AG09309 (cell line): ENCODE data around the gene LIMCH1.

ENCODE experiments used
- DNase-seq: peaks from one replicate; pipeline ENCODE4 v3.0.0-alpha.2; 2010; ENCODE audit warnings: low read depth
- H3K4me3 ChIP-seq: 2 replicates; pipeline ENCODE4 v1.5.1; 2011; ENCODE audit warnings: mild to moderate bottlenecking, low read depth, low read length, moderate library complexity; ENCODE audit not compliant: control insufficient read depth
- TF ChIP-seq, protein P1 (sequence below): IDR thresholded peaks from 2 replicates; pipeline ENCODE4 v1.5.1; 2011; ENCODE audit warnings: mild to moderate bottlenecking, low read depth, low read length, inconsistent platforms; ENCODE audit not compliant: insufficient read depth, control insufficient read depth; ENCODE audit errors: missing control alignments

LIMCH1 gene

DNA sequence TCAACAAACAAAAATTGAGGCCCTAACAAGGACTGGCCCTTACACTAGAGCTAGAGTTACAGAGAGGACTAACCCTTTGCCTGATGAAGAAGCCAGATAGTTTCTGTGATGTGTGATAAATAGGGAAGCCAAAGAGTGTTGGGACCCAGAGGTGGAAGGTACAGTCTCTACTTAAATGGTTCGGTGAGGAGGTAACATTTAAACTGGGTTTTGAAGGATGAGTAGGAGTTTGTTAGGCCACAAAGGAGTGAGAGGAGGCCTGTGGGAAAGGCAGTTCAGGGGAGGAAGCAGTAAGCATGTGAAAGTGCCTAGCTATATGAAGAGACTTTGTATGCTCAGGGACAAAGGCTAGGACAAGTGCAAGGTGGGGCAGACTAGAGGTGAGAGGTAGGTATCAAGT, 23.8 kb upstream of the LIMCH1 start:
- TF ChIP-seq, protein P1, sequence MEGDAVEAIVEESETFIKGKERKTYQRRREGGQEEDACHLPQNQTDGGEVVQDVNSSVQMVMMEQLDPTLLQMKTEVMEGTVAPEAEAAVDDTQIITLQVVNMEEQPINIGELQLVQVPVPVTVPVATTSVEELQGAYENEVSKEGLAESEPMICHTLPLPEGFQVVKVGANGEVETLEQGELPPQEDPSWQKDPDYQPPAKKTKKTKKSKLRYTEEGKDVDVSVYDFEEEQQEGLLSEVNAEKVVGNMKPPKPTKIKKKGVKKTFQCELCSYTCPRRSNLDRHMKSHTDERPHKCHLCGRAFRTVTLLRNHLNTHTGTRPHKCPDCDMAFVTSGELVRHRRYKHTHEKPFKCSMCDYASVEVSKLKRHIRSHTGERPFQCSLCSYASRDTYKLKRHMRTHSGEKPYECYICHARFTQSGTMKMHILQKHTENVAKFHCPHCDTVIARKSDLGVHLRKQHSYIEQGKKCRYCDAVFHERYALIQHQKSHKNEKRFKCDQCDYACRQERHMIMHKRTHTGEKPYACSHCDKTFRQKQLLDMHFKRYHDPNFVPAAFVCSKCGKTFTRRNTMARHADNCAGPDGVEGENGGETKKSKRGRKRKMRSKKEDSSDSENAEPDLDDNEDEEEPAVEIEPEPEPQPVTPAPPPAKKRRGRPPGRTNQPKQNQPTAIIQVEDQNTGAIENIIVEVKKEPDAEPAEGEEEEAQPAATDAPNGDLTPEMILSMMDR = no peak
- no peak for DNase-seq

DNA sequence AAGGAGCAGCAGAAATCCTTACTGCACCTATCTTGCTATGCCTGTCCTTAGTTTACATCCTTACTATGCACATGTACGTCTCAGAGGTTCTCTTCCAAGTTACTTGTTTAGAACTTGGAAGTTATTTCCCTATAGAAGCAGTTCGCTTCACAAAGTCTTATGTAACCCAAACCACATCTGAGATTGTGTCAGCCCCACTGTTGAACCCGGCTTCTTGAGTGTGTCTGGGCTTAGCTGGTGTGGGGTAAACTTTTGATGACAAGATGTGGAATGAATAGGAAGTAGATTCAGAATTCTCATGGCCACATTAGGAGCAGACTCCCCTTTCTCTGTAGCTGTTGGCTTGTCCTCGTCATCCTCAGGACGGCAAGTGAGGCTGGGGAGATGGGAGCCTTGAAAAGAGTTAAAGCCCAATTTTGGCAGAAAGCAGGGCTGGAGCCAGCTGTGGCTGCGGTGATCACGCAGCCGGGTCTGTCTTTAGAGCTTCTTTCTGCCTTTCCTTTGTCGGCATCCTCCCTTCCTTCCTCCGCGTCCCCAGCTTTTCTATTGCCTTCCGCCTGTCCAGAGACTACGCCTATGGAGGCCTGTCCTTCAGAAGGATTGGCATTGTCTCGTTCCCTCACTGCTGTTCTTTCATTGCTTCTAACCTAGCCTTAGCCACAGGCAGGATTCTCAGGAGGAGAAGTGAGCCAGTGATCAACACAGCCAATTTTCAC, 23.0 kb upstream of the LIMCH1 start:
- H3K4me3 ChIP-seq = no peak overlapping the region
- TF ChIP-seq, protein P1 = no peak
- no peak for DNase-seq

More for the DNA sequence above, 23.8 kb upstream of the LIMCH1 start:
- H3K4me3 ChIP-seq = no peak overlapping the region

DNA sequence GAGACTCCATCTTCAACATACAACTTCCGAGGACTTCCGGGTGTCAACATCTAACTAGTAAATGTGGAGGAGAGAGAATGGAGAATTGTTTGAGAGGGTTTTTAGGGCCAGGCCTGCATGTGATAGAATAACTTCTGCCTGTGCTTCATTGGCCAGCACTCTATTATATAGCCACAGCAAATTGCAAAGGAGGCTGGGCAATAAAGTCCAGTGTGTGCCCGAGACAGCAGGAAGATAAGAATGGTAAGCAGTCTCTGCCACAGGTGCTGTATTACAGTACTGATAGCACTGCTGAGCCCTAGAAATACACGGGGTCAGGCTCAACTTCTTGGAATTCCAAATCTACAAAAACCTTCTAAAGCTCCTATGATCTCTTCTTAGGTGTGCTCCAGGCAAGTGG, 20.8 kb upstream of the LIMCH1 start:
- DNase-seq = no peak
- TF ChIP-seq, protein P1 = no peak

DNA sequence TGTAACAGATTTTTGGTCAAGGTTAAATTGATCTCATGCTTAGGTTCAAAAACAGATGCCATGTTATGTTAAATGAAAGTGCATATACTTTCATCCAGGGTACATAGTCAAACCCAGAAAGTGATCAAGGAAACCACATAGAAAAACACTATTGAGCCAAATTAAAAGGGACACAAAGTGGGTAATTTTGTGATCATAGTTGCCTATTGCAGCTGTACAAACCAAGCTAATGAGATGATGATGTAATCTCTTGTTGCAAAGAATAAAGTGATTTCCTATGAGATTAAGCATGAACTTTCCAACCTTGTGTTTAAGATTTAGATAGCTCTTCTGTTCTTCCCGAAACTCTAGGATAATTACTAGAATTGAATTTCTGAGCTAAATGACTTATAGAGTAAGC, 20.2 kb upstream of the LIMCH1 start:
- no peak overlapping the region for H3K4me3 ChIP-seq
- no peak for DNase-seq
- TF ChIP-seq, protein P1 = no peak

More for the DNA sequence above, 20.8 kb upstream of the LIMCH1 start:
- H3K4me3 ChIP-seq = no peak overlapping the region

DNA sequence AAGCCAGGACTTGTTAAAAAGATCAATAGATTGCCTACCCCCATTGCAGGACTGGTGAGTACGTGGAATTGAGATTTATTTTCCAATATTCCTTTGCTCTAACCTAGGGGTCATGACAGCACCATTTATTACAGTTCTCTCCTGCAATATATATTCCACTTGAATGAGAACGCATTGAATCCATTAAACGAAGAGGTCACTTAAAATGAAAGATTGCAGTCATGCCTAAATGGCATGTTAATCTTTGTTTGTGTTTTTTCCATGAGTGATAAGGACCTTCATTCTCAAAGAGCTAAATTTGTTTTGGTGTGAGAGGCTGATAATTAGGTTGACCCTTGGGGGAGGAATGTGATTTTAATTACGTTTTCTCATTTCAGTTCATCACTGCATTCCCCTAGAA, 13.5 kb upstream of the LIMCH1 start:
- TF ChIP-seq, protein P1 = no peak
- no peak overlapping the region for H3K4me3 ChIP-seq
- DNase-seq = no peak

DNA sequence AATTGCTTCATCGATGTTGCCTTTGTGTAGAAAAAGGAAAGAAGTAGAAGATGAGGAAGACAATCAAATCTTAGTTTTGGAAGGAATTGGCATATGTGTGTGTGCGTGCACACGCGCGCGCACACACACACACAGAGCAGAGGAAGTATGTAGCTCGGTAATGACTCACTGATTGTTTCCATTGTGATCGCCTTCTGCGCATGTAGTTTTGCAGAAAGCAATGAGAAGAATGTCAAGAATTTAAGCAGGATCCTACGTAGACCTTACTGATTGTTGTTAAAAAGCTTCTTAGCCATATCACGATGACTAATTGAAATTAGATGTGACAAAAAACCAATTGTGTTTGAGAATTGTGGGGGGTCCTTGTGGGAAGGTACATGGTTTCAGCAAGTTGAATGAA, 12.8 kb upstream of the LIMCH1 start:
- no peak overlapping the region for H3K4me3 ChIP-seq
- TF ChIP-seq, protein P1 = no peak
- DNase-seq = no peak
